ENCODE results near the gene TMEM219.

- no peak for TF ChIP-seq CTCF (IDR thresholded peaks at IDR 0.05)
- no peak for TF ChIP-seq POLR2A (IDR thresholded peaks at IDR 0.05)
Measured at GRCh38 chr16:30009990-30010843, 48.3 kb downstream of the TMEM219 start.

Measured in right lobe of liver (tissue), 4 donors.